ENCODE results near the gene YWHAG. TPM values are rescaled to one million over a fixed set of nuclear protein-coding genes. Genes with fewer than 3 reads are reported as not detected.
A peak's percentile ranks its signal among the peaks of the same experiment; 100 is the strongest.

Gene YWHAG
- total and polyA plus RNA-seq, 2 of the 13 experiments (the other 11 are each of a cell fraction or from before 2014, with no cell fraction given): 36.9 to 67.5 TPM

GRCh38 chr7:76380623-76380966, 21.8 kb upstream of the YWHAG start:
- peak overlapping the region; percentile 81 for H3K4me2 ChIP-seq (ENCODE audit: low read depth, low read length)
- H3K79me2 ChIP-seq (ENCODE audit: insufficient read depth, low read length): no peaks in the 10 kb centered on the region
- no peaks in the 10 kb centered on the region for H3K27me3 ChIP-seq (ENCODE audit: control insufficient read depth in 1 of 2, insufficient read depth in 2 of 2, low read length in 2 of 2)
- intact Hi-C loops (cut with micrococcal nuclease; ENCODE audit: unreplicated experiment): no loop called here
- no peaks in the 10 kb centered on the region for H4K20me1 ChIP-seq (ENCODE audit: insufficient read depth, low read length)
- ChIA-PET CTCF (ENCODE audit: low intra/inter-chr PET ratio, low total read pairs) (no interaction called here), POLR2A (interaction anchor here (0.6 kb wide), 1 partner anchor 30 kb away, joined by 3 read pairs; no protein-coding TSS in a partner anchor)
- in situ Hi-C loops (cut with HindIII; ENCODE audit: extremely low pct_ligation_motif_present, low pct_unique_long_range_greater_than_20kb): no loop called here
- DNase-seq (ENCODE audit: low spot score): no peak
- no TSS peak for BruUV-seq (replicated peaks)
- H2AFZ ChIP-seq (ENCODE audit: low read length): peak overlapping the region; percentile 55
- peak overlapping the region; percentile 78 for H3K27ac ChIP-seq (ENCODE audit: extremely low read length, insufficient read depth, low read length)
- 0 out of 2 replicates have a peak, but pooled peaks have one; percentile 42 for TF ChIP-seq ZNF816 (CRISPR knock-in tag; IDR thresholded peaks at IDR 0.05; ENCODE audit: borderline replicate concordance)
- TF ChIP-seq HCFC1 (IDR thresholded peaks at IDR 0.05; ENCODE audit: low read depth, low read length): no peak
- peak; percentile 84; the same call in 1 of the 2 replicates for TF ChIP-seq ZNF770 (CRISPR knock-in tag; IDR thresholded peaks at IDR 0.05)
- no peak for TF ChIP-seq FOXA3 (CRISPR knock-in tag; IDR thresholded peaks at IDR 0.05)
- TF ChIP-seq PTBP1 (IDR thresholded peaks at IDR 0.05; ENCODE audit: low read depth, low read length, poor library complexity, severe bottlenecking): no peak
- TF ChIP-seq RFXAP (CRISPR knock-in tag; IDR thresholded peaks at IDR 0.05; ENCODE audit: borderline replicate concordance): no peak
- no peak for TF ChIP-seq GATAD1 (CRISPR knock-in tag; IDR thresholded peaks at IDR 0.05)
- no peak for ATAC-seq
- H3K4me3 ChIP-seq (replicated peaks in 1 of 3; ENCODE audit: insufficient read depth in 1 of 3, low read depth in 2 of 3, low read length in 3 of 3): peak overlapping the region in 2 of 3 experiments; percentile 60 to 70; a peak in 3 of 6 replicates
- no peaks in the 10 kb centered on the region for H3K9me3 ChIP-seq (ENCODE audit: low read length)
- WGBS (ENCODE audit: low lambda C conversion rate): 93% methylated on average over 7 of the region's 7 CpGs
- H3K9ac ChIP-seq (ENCODE audit: insufficient read depth, low read depth, low read length): peak overlapping the region; percentile 76
- FAIRE-seq: no peak
- peaks cover 68% of the 10 kb centered on the region for H3K4me1 ChIP-seq (ENCODE audit: insufficient read depth, low read length)
- H3K36me3 ChIP-seq (replicated peaks in 1 of 2; ENCODE audit: control insufficient read depth in 1 of 2, insufficient read depth in 2 of 2, low read length in 2 of 2): no peaks in the 10 kb centered on the region
